ENCODE measurements around the gene PYGB.
"Not testable (repeated sequence)": the region's sequence is repeated elsewhere in the genome, so short reads cannot be mapped to it uniquely, and the experiment has no call there.

The PYGB gene

GRCh38 chr20:25314497-25315417 lies 66.9 kb downstream of the PYGB start:
- DNase-seq (ENCODE audit: low read depth in 2 of 2) = no peak

- DNase-seq (ENCODE audit: low read depth in 2 of 2) = no peak
Observed at GRCh38 chr20:25315418-25316210, 67.7 kb downstream of the PYGB start.

DNA sequence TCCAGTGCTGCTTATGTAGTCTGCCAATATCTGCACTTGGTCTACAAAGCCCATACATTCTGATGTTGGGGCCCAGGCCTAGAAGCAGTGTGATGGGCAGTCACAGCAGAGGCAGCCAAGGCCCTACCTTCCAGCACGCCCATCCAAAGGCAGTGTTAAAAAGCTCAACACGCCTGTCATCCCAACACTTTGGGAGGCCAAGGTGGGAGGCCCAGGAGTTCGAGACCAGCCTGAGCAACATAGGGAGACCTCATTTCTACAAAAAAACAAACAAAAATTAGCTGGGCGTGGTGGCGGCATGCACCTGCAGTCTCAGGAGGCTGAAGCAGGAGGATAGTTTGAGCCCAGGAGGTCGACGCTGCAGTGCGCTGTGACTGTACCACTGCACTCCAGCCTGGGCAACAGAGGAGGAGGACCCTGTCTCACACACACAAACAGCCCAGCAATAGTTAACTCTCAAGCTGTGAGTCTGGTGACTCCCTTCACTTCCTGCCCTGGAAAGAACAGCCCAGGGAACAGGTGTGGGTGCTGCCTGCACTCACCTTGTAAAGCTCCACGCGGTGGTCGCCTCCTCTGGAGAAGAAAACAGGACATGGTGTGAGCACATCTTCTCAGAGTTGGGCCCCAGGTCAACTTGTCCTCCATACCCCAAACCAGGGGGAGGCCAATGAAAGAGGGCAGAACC lies 68.8 kb downstream of the PYGB start:
- no peak for DNase-seq (ENCODE audit: low read depth in 2 of 2)

DNA sequence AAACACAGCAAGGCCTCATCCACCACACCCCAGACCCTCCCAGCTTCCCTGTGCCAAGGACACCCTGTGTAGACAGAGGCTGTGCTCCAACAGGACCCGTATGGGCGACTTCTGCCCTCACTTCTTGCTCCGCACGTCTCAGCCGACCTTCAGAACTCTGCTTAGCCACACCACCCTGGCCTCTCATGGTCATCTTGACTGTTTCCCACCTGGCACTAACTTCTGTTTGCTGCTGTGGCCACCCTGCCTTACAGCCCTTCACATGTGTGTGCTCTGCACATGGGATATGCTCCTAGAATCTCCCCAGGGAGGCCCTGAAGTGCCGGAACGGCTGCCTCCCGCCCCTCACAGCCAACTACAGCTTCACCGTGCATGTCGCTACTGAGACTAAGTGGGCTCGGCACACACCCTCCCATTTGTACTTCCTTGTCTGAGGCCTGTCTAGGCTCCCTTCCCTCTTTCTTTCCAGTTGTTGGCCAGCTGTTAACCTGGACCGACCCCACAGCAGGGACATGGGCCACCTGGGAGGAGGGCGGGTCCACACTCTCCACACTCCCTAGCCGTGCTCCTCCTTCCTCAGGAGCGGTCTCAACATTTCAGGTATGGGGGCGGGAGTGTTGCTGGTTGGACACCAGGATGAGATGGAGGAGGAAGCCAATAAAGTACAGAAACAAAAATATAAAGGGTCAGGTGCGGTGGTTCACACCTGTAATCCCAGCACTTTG lies 69.6 kb downstream of the PYGB start:
- no peak for DNase-seq (ENCODE audit: low read depth in 2 of 2)

- no peak for DNase-seq (ENCODE audit: low read depth in 2 of 2)
Observed at GRCh38 chr20:25318471-25319240, 70.8 kb downstream of the PYGB start.

- DNase-seq (ENCODE audit: low read depth in 2 of 2) = no peak
Observed at GRCh38 chr20:25319241-25320034, 71.6 kb downstream of the PYGB start.

DNA sequence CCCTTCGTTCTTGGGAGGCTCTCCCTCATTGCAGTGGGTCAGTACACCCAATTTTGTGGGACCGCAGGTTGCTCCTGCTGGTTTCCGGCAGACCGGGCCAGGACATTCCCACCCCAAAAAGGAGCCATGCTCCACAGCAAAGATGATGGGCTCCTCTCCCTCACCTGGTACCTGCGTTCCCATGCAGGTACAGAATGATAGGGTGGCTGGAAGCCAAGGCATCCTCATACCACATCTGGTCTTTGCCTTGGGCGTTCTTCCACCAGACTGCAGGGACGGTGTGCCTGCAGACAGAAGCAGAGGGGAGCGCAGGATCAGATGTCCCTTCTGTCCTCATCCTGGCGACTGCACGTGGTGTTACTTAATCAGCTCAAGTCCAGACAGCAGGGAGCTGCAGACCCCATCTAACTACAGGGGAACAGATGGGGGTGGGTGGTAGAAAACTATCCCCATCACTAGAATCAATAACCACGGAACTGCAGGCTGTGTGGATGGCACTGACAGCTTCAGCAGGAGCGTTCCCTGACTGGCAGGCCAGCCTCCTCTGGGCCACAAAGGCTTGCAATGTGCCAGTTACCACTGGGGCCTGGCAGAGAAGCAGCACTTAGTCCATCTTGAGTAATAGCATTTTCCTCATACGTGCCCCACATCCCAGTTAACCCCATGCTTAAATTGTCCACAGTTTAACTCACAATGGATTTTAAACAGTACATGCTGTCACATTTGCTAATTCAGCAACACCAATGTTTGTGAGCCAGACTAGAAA lies 72.3 kb downstream of the PYGB start:
- DNase-seq (ENCODE audit: low read depth in 2 of 2) = no peak

DNA sequence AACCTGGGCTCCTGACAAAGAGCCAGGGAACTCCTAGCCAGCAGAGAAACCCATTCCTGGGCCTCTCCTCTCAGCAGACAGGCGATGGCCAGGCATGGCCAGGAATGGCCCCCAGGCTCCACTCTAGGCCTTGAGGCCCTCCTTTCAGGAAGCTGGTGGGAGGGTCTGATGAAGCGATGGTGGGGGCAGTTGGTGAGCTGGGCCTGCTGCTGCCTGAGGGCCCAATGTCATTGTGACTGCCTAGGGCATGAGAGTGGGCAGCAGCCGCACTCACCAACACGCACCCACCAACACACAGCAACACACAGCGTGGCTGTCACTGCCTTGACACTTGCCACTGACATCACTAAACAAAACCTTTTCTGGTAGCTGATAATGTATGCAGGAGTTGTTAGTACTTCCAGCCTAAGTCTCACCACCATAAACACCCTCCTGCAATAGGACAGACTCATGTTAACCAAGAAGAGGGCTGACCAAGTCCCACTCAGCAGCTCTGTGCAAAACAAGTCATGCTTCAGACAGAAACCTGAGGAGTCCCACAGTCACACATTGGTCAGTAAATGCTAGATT lies 73.5 kb downstream of the PYGB start:
- DNase-seq (ENCODE audit: low read depth in 2 of 2) = no peak

GRCh38 chr20:25321991-25322390 lies 74.1 kb downstream of the PYGB start:
- DNase-seq (ENCODE audit: low read depth in 2 of 2) = no peak

- no peak for DNase-seq (ENCODE audit: low read depth in 2 of 2)
Observed at GRCh38 chr20:25323496-25324246, 75.8 kb downstream of the PYGB start.

DNA sequence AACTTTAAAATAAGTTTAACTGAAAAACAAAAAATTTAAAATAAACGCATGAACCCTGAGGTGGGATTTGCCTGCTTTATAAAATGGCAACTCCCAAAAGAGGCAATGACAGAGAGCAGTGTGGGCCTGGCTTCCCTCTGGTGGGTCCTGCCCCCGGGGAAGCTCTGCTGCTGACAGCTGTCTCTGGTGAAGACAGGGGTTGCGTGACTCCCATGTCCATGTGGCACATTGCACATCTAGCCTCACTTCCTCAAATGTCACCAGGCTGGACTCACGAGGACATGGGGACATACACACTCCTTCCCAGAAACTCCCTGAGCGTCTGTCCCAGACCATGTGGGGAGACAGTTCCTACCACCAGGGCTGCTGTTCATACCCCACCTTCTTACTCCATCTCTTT lies 76.5 kb downstream of the PYGB start:
- DNase-seq (ENCODE audit: low read depth in 2 of 2) = no peak

DNA sequence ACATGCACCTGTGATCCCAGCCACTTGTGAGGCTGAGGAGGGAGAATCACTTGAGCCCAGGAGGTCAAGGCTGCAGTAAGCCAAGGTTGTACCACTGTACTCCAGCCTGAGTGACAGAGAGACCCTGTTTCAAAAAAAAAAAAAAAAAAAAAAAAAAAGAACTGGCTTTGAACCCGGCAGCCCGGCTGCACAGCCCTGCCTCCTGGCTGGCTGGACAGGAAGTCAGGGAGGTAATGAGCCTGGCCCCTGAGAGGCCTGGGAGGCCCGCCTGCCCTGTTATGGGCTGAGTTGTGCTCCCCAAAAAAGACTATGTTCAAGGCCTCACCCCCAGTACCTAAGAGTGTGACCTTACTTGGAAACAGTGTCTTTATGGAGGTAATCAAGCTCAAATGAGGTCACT lies 77.2 kb downstream of the PYGB start:
- no peak for DNase-seq (ENCODE audit: low read depth in 2 of 2)

DNA sequence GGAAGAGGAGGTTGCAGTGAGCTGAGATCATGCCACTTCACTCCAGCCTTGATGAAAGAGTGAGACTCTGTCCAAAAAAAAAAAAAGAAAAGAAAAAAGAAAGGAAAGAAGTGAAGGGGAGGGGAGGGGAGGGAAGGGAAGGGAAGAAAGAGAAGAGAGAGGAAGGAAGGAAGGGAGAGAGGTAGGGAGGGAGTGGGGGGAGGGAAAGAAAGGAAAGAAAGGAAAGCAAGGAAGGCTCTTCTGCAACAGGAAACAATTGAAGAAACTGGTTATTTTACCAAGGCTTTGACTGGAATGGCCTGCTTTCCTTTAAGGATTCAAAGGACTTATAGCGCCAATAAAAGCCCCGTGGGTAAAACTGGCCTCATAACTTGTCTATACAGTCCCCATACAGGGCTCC lies 78.1 kb downstream of the PYGB start:
- DNase-seq (ENCODE audit: low read depth in 2 of 2) = no peak

- DNase-seq (ENCODE audit: low read depth in 2 of 2) = no peak
Observed at GRCh38 chr20:25327521-25328235, 79.8 kb downstream of the PYGB start.

GRCh38 chr20:25328954-25329498 lies 81.1 kb downstream of the PYGB start:
- DNase-seq (ENCODE audit: low read depth in 2 of 2) = no peak

- DNase-seq (ENCODE audit: low read depth in 2 of 2) = not testable (repeated sequence)
Observed at GRCh38 chr20:25334972-25335371, 87.1 kb downstream of the PYGB start.
